GM12878 (cell line): ENCODE measurements around the gene FSD1L.

Source experiments
- BRCA1 ChIP-seq: IDR thresholded peaks from 2 replicates; pipeline ENCODE4 v1.6.1; 2011; ENCODE audit warnings: low read depth, low read length, improper control_type of control experiment
- CBX5 ChIP-seq: sonication (generic); IDR thresholded peaks from 2 replicates; pipeline ENCODE4 v1.6.1; 2016; ENCODE audit warnings: low read depth, moderate library complexity, mild to moderate bottlenecking, inconsistent platforms
- CHD1 ChIP-seq: IDR thresholded peaks from 2 replicates; pipeline ENCODE4 v1.6.1; 2012; ENCODE audit warnings: low read depth, low read length, improper control_type of control experiment
- ETV6 ChIP-seq, 2 experiments: fragments of 450-650 bp in 1 of 2; IDR thresholded peaks in 1 of 2; conservative IDR thresholded peaks in 1 of 2; 2 replicates each; pipeline ENCODE4 v1.6.1; 2014; ENCODE audit warnings: antibody characterized with exemption in 1 of 2, borderline replicate concordance in 1 of 2, low read depth in 1 of 2, mild to moderate bottlenecking in 1 of 2, moderate library complexity in 1 of 2
- NFIC ChIP-seq: IDR thresholded peaks from 2 replicates; pipeline ENCODE4 v1.6.1; 2012; ENCODE audit warnings: low read depth, mild to moderate bottlenecking, inconsistent platforms, low read length, moderate library complexity
- POLR2AphosphoS2 ChIP-seq: IDR thresholded peaks from 2 replicates; pipeline ENCODE4 v1.6.1; 2011; ENCODE audit warnings: low read depth, mild to moderate bottlenecking, low read length, improper control_type of control experiment, moderate library complexity
- POLR2AphosphoS5 ChIP-seq: IDR thresholded peaks from 2 replicates; pipeline ENCODE4 v1.6.1; 2011; ENCODE audit warnings: mild to moderate bottlenecking, low read length, inconsistent platforms
- YY1 ChIP-seq: IDR thresholded peaks from 2 replicates; pipeline ENCODE4 v1.6.1; 2011; ENCODE audit warnings: low read depth, mild to moderate bottlenecking, low read length
- TF ChIP-seq, protein P1 (sequence below): fragments of 150-350 bp; IDR thresholded peaks from 2 replicates; pipeline ENCODE4 v1.6.1; 2014; ENCODE audit warnings: mild to moderate bottlenecking, low read depth, low read length
- TF ChIP-seq, protein P2 (sequence below), 3 experiments: IDR thresholded peaks in 2 of 3; conservative IDR thresholded peaks in 1 of 3; 2 replicates each; pipeline ENCODE4 v1.5.1; 2011; ENCODE audit warnings: low read depth in 3 of 3, low read length in 3 of 3, mild to moderate bottlenecking in 3 of 3, control low read depth in 2 of 3, moderate library complexity in 2 of 3, inconsistent platforms in 1 of 3, mixed read lengths in 1 of 3; ENCODE audit not compliant: control insufficient read depth in 2 of 3, insufficient read depth in 1 of 3; ENCODE audit errors: extremely low read depth in 1 of 3
- TF ChIP-seq, protein P3 (sequence below): IDR thresholded peaks from 2 replicates; pipeline ENCODE4 v1.6.1; 2012; ENCODE audit warnings: improper control_type of control experiment, low read depth, low read length; ENCODE audit not compliant: insufficient replicate concordance
- TF ChIP-seq, protein P4 (sequence below): IDR thresholded peaks from 2 replicates; pipeline ENCODE4 v1.6.1; 2011; ENCODE audit warnings: borderline replicate concordance, low read depth, mild to moderate bottlenecking, moderate library complexity, mixed read lengths, low read length; ENCODE audit not compliant: insufficient read depth; ENCODE audit errors: extremely low read length
- TF ChIP-seq, protein P5 (sequence below): fragments of 450-650 bp; formaldehyde crosslinking; IDR thresholded peaks from 2 replicates; pipeline ENCODE4 v1.5.0; 2022; ENCODE audit warnings: mild to moderate bottlenecking, missing genetic modification characterization

- TF ChIP-seq, protein P1, sequence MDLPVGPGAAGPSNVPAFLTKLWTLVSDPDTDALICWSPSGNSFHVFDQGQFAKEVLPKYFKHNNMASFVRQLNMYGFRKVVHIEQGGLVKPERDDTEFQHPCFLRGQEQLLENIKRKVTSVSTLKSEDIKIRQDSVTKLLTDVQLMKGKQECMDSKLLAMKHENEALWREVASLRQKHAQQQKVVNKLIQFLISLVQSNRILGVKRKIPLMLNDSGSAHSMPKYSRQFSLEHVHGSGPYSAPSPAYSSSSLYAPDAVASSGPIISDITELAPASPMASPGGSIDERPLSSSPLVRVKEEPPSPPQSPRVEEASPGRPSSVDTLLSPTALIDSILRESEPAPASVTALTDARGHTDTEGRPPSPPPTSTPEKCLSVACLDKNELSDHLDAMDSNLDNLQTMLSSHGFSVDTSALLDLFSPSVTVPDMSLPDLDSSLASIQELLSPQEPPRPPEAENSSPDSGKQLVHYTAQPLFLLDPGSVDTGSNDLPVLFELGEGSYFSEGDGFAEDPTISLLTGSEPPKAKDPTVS: no peak
- TF ChIP-seq, protein P2, sequence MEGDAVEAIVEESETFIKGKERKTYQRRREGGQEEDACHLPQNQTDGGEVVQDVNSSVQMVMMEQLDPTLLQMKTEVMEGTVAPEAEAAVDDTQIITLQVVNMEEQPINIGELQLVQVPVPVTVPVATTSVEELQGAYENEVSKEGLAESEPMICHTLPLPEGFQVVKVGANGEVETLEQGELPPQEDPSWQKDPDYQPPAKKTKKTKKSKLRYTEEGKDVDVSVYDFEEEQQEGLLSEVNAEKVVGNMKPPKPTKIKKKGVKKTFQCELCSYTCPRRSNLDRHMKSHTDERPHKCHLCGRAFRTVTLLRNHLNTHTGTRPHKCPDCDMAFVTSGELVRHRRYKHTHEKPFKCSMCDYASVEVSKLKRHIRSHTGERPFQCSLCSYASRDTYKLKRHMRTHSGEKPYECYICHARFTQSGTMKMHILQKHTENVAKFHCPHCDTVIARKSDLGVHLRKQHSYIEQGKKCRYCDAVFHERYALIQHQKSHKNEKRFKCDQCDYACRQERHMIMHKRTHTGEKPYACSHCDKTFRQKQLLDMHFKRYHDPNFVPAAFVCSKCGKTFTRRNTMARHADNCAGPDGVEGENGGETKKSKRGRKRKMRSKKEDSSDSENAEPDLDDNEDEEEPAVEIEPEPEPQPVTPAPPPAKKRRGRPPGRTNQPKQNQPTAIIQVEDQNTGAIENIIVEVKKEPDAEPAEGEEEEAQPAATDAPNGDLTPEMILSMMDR (IDR thresholded peaks at IDR 0.05 in 2 of 3, conservative IDR thresholded peaks at IDR 0.05 in 1 of 3; ENCODE audit: control insufficient read depth in 2 of 3, extremely low read depth in 1 of 3, insufficient read depth in 1 of 3, low read depth in 3 of 3, low read length in 3 of 3): no peak
- TF ChIP-seq ETV6 (conservative IDR thresholded peaks at IDR 0.05 in 1 of 2, IDR thresholded peaks at IDR 0.05 in 1 of 2; ENCODE audit: borderline replicate concordance in 1 of 2, low read depth in 1 of 2): no peak
- TF ChIP-seq POLR2AphosphoS2: no peak
- TF ChIP-seq, protein P3, sequence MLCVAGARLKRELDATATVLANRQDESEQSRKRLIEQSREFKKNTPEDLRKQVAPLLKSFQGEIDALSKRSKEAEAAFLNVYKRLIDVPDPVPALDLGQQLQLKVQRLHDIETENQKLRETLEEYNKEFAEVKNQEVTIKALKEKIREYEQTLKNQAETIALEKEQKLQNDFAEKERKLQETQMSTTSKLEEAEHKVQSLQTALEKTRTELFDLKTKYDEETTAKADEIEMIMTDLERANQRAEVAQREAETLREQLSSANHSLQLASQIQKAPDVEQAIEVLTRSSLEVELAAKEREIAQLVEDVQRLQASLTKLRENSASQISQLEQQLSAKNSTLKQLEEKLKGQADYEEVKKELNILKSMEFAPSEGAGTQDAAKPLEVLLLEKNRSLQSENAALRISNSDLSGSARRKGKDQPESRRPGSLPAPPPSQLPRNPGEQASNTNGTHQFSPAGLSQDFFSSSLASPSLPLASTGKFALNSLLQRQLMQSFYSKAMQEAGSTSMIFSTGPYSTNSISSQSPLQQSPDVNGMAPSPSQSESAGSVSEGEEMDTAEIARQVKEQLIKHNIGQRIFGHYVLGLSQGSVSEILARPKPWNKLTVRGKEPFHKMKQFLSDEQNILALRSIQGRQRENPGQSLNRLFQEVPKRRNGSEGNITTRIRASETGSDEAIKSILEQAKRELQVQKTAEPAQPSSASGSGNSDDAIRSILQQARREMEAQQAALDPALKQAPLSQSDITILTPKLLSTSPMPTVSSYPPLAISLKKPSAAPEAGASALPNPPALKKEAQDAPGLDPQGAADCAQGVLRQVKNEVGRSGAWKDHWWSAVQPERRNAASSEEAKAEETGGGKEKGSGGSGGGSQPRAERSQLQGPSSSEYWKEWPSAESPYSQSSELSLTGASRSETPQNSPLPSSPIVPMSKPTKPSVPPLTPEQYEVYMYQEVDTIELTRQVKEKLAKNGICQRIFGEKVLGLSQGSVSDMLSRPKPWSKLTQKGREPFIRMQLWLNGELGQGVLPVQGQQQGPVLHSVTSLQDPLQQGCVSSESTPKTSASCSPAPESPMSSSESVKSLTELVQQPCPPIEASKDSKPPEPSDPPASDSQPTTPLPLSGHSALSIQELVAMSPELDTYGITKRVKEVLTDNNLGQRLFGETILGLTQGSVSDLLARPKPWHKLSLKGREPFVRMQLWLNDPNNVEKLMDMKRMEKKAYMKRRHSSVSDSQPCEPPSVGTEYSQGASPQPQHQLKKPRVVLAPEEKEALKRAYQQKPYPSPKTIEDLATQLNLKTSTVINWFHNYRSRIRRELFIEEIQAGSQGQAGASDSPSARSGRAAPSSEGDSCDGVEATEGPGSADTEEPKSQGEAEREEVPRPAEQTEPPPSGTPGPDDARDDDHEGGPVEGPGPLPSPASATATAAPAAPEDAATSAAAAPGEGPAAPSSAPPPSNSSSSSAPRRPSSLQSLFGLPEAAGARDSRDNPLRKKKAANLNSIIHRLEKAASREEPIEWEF: no peak
- TF ChIP-seq, protein P4, sequence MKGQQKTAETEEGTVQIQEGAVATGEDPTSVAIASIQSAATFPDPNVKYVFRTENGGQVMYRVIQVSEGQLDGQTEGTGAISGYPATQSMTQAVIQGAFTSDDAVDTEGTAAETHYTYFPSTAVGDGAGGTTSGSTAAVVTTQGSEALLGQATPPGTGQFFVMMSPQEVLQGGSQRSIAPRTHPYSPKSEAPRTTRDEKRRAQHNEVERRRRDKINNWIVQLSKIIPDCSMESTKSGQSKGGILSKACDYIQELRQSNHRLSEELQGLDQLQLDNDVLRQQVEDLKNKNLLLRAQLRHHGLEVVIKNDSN: no peak
- TF ChIP-seq POLR2AphosphoS5: no peak
- TF ChIP-seq CBX5: no peak
- TF ChIP-seq CHD1: no peak
- TF ChIP-seq BRCA1: no peak
- TF ChIP-seq NFIC: no peak
- TF ChIP-seq YY1: no peak
- TF ChIP-seq, protein P5, sequence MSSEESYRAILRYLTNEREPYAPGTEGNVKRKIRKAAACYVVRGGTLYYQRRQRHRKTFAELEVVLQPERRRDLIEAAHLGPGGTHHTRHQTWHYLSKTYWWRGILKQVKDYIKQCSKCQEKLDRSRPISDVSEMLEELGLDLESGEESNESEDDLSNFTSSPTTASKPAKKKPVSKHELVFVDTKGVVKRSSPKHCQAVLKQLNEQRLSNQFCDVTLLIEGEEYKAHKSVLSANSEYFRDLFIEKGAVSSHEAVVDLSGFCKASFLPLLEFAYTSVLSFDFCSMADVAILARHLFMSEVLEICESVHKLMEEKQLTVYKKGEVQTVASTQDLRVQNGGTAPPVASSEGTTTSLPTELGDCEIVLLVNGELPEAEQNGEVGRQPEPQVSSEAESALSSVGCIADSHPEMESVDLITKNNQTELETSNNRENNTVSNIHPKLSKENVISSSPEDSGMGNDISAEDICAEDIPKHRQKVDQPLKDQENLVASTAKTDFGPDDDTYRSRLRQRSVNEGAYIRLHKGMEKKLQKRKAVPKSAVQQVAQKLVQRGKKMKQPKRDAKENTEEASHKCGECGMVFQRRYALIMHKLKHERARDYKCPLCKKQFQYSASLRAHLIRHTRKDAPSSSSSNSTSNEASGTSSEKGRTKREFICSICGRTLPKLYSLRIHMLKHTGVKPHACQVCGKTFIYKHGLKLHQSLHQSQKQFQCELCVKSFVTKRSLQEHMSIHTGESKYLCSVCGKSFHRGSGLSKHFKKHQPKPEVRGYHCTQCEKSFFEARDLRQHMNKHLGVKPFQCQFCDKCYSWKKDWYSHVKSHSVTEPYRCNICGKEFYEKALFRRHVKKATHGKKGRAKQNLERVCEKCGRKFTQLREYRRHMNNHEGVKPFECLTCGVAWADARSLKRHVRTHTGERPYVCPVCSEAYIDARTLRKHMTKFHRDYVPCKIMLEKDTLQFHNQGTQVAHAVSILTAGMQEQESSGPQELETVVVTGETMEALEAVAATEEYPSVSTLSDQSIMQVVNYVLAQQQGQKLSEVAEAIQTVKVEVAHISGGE (CRISPR knock-in tag): no peak
Observed at GRCh38 chr9:105406369-105406768, 41.5 kb upstream of the FSD1L start.
